Fibroblast of lung (primary cell): ENCODE data around the gene IBA57. TPM values are rescaled to one million over a fixed set of nuclear protein-coding genes. Genes with fewer than 3 reads are reported as not detected.
"Not testable (repeated sequence)": the region's sequence is repeated elsewhere in the genome, so short reads cannot be mapped to it uniquely, and the experiment has no call there.

ENCODE experiments used
- DNase-seq, 2 donors: peaks; one replicate each; pipeline versions ENCODE4 v3.0.0 to v3.0.0-alpha.2; 2010; ENCODE audit warnings: low read depth in 2 of 2
- H2AFZ ChIP-seq: 2 replicates; pipeline ENCODE4 v1.5.1; 2012; ENCODE audit warnings: low read length, control low read depth, inconsistent platforms
- H3K27ac ChIP-seq: 2 replicates; pipeline ENCODE4 v1.5.1; 2011; ENCODE audit warnings: low read length, control low read depth; ENCODE audit not compliant: insufficient read depth
- H3K27me3 ChIP-seq: 2 replicates; pipeline ENCODE4 v1.5.1; 2011; ENCODE audit warnings: mild to moderate bottlenecking, low read length; ENCODE audit not compliant: control insufficient read depth, insufficient read depth
- H3K36me3 ChIP-seq: 2 replicates; pipeline ENCODE4 v1.5.1; 2011; ENCODE audit warnings: low read length; ENCODE audit not compliant: control insufficient read depth, insufficient read depth
- H3K4me1 ChIP-seq: 2 replicates; pipeline ENCODE4 v1.5.1; 2011; ENCODE audit warnings: low read length; ENCODE audit not compliant: control insufficient read depth, insufficient read depth; ENCODE audit errors: extremely low read depth
- H3K4me2 ChIP-seq: 2 replicates; pipeline ENCODE4 v1.5.1; 2011; ENCODE audit warnings: low read length, control low read depth; ENCODE audit not compliant: insufficient read depth; ENCODE audit errors: extremely low read depth
- H3K4me3 ChIP-seq, 4 experiments: fragments of 200-600 bp in 1 of 4; sonication (generic) in 1 of 4; replicated peaks in 1 of 4; 2 replicates each; pipeline ENCODE4 v1.5.1; 2011 to 2016; ENCODE audit warnings: low read length in 4 of 4, low read depth in 3 of 4, mild to moderate bottlenecking in 3 of 4, control low read depth in 2 of 4, inconsistent platforms in 1 of 4, mixed read lengths in 1 of 4; ENCODE audit not compliant: insufficient read depth in 1 of 4; ENCODE audit errors: control extremely low read depth in 1 of 4
- H3K79me2 ChIP-seq: 2 replicates; pipeline ENCODE4 v1.5.1; 2012; ENCODE audit warnings: mild to moderate bottlenecking, low read length, inconsistent platforms; ENCODE audit not compliant: control insufficient read depth, insufficient read depth
- H3K9ac ChIP-seq: 2 replicates; pipeline ENCODE4 v1.5.1; 2011; ENCODE audit warnings: mild to moderate bottlenecking, low read length, control low read depth; ENCODE audit not compliant: insufficient read depth
- H3K9me3 ChIP-seq: 2 replicates; pipeline ENCODE4 v1.5.1; 2012; ENCODE audit warnings: low read depth, low read length; ENCODE audit not compliant: control insufficient read depth, insufficient read depth
- H4K20me1 ChIP-seq: 2 replicates; pipeline ENCODE4 v1.5.1; 2011; ENCODE audit warnings: low read length; ENCODE audit not compliant: control insufficient read depth, insufficient read depth; ENCODE audit errors: extremely low read depth
- EZH2 ChIP-seq: IDR thresholded peaks from 2 replicates; pipeline ENCODE4 v1.5.1; 2012; ENCODE audit warnings: low read length, control low read depth, mild to moderate bottlenecking; ENCODE audit errors: missing control alignments
- polyA plus RNA-seq, 2 donors: library from polyadenylated mRNA; depleted of rRNA in 1 of 2; stranded (reverse) in 1 of 2; unstranded in 1 of 2; fragments of >200 nt; gene quantifications; 2 replicates each; pipeline ENCODE4 v1.2.1, GENCODE V29; 2011 to 2012; ENCODE audit warnings: missing spikeins in 1 of 2
- total RNA-seq: library from RNA; depleted of rRNA; stranded (reverse); fragments of >200 nt; gene quantifications from 2 replicates; pipeline ENCODE4 v1.2.1, GENCODE V29; 2014
- TF ChIP-seq, protein P1 (sequence below), 2 donors: IDR thresholded peaks in 1 of 2; conservative IDR thresholded peaks in 1 of 2; 1 replicate in 1 of 2; 2 replicates in 1 of 2; pipeline ENCODE4 v1.5.1; 2011 to 2012; ENCODE audit warnings: low read length in 2 of 2, control low read depth in 1 of 2, inconsistent platforms in 1 of 2, low read depth in 1 of 2, mild to moderate bottlenecking in 1 of 2

IBA57 gene
- total and polyA plus RNA-seq, 2 donors (not counting 1 experiment from before 2014, with no cell fraction given): 1.4 to 3.8 TPM

GRCh38 chr1:228182296-228183030, 16.9 kb downstream of the IBA57 start:
- no peak overlapping the region for H3K27ac ChIP-seq
- no peak overlapping the region for H3K9ac ChIP-seq
- no peaks in the 10 kb centered on the region for H3K4me1 ChIP-seq
- no peaks in the 10 kb centered on the region for H3K79me2 ChIP-seq
- H3K4me2 ChIP-seq: no peak overlapping the region
- H4K20me1 ChIP-seq: no peaks in the 10 kb centered on the region
- no peak overlapping the region for H2AFZ ChIP-seq
- no peak overlapping the region for H3K4me3 ChIP-seq
- H3K36me3 ChIP-seq: no peaks in the 10 kb centered on the region
- no peaks in the 10 kb centered on the region for H3K27me3 ChIP-seq
- no peak for TF ChIP-seq EZH2
- TF ChIP-seq, protein P1, sequence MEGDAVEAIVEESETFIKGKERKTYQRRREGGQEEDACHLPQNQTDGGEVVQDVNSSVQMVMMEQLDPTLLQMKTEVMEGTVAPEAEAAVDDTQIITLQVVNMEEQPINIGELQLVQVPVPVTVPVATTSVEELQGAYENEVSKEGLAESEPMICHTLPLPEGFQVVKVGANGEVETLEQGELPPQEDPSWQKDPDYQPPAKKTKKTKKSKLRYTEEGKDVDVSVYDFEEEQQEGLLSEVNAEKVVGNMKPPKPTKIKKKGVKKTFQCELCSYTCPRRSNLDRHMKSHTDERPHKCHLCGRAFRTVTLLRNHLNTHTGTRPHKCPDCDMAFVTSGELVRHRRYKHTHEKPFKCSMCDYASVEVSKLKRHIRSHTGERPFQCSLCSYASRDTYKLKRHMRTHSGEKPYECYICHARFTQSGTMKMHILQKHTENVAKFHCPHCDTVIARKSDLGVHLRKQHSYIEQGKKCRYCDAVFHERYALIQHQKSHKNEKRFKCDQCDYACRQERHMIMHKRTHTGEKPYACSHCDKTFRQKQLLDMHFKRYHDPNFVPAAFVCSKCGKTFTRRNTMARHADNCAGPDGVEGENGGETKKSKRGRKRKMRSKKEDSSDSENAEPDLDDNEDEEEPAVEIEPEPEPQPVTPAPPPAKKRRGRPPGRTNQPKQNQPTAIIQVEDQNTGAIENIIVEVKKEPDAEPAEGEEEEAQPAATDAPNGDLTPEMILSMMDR (conservative IDR thresholded peaks at IDR 0.05 in 1 of 2, IDR thresholded peaks at IDR 0.05 in 1 of 2; ENCODE audit: low read depth in 1 of 2, low read length in 2 of 2): no peak
- DNase-seq: no peak
- H3K9me3 ChIP-seq: no peaks in the 10 kb centered on the region

DNA sequence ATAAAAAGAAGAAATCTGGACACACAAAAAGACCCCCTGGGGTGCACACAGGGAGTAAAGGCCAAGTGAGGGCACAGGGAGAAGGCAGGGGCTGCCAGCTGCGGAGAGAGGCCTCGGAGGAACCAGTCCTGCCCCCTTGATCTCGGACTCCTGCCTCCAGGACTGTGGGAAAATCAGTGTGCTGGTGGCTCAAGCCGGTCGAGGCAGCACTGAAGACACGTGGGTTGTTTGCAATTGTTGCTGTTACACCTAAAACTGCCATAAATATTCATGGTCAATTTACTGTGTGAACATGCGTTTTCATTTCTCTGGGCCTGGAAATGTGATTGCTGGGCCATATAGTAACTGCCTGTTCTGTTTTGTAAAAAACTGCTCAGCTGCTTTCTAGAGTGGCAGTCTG, 18.5 kb downstream of the IBA57 start:
- Histone ChIP-seq H3K4me2 (no peak overlapping the region), H3K9me3 (no peaks in the 10 kb centered on the region), H2AFZ (no peak overlapping the region), H3K79me2 (no peaks in the 10 kb centered on the region), H3K27me3 (no peaks in the 10 kb centered on the region), H3K4me1 (no peaks in the 10 kb centered on the region), H3K36me3 (no peaks in the 10 kb centered on the region), H3K4me3 (no peak overlapping the region), H3K27ac (no peak overlapping the region), H4K20me1 (no peaks in the 10 kb centered on the region), H3K9ac (no peak overlapping the region)
- DNase-seq: no peak
- TF ChIP-seq EZH2: no peak
- TF ChIP-seq, protein P1 (conservative IDR thresholded peaks at IDR 0.05 in 1 of 2, IDR thresholded peaks at IDR 0.05 in 1 of 2; ENCODE audit: low read depth in 1 of 2, low read length in 2 of 2): no peak

GRCh38 chr1:228185641-228185965, 20.0 kb downstream of the IBA57 start:
- Histone ChIP-seq H3K4me1 (no peaks in the 10 kb centered on the region), H3K4me3 (no peak overlapping the region), H3K9me3 (no peaks in the 10 kb centered on the region), H3K27ac (no peak overlapping the region), H2AFZ (no peak overlapping the region), H4K20me1 (no peaks in the 10 kb centered on the region), H3K36me3 (no peaks in the 10 kb centered on the region), H3K9ac (no peak overlapping the region), H3K79me2 (no peaks in the 10 kb centered on the region), H3K27me3 (no peaks in the 10 kb centered on the region), H3K4me2 (no peak overlapping the region)
- no peak for DNase-seq
- TF ChIP-seq, protein P1 (conservative IDR thresholded peaks at IDR 0.05 in 1 of 2, IDR thresholded peaks at IDR 0.05 in 1 of 2; ENCODE audit: low read depth in 1 of 2, low read length in 2 of 2): no peak

DNA sequence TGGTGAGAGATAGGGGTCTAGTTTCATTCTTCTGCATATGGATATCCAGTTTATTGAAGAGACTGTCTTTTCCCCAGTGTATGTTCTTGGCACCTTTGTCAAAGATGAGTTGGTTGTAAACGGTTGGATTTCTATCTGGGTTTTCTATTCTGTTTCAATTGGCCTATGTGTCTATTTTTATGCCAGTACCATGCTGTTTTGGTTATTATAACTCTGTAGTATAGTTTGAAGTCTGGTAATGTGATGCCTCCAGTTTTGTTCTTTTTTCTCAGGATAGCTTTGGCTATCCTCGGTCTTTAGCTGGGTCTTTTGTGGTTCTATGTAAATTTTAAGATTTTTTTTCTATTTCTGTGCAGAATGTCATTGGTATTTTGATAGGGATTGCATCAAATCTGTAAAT, 22.6 kb downstream of the IBA57 start:
- not testable (repeated sequence) for DNase-seq, H3K79me2 ChIP-seq, H2AFZ ChIP-seq, H4K20me1 ChIP-seq, H3K27me3 ChIP-seq, H3K4me2 ChIP-seq, H3K9ac ChIP-seq, H3K36me3 ChIP-seq, H3K4me3 ChIP-seq, H3K9me3 ChIP-seq, H3K27ac ChIP-seq, H3K4me1 ChIP-seq
